GM18517 (cell line): ENCODE data around the gene PRPH.
"Not testable (repeated sequence)": the region's sequence is repeated elsewhere in the genome, so short reads cannot be mapped to it uniquely, and the experiment has no call there.

Experiments
- ATAC-seq: cut with Tn5 transposase; IDR thresholded peaks from one replicate; pipeline ENCODE4 v1.9.1; 2021; ENCODE audit warnings: mild to moderate bottlenecking, moderate library complexity; ENCODE audit not compliant: unreplicated experiment

The PRPH gene

DNA sequence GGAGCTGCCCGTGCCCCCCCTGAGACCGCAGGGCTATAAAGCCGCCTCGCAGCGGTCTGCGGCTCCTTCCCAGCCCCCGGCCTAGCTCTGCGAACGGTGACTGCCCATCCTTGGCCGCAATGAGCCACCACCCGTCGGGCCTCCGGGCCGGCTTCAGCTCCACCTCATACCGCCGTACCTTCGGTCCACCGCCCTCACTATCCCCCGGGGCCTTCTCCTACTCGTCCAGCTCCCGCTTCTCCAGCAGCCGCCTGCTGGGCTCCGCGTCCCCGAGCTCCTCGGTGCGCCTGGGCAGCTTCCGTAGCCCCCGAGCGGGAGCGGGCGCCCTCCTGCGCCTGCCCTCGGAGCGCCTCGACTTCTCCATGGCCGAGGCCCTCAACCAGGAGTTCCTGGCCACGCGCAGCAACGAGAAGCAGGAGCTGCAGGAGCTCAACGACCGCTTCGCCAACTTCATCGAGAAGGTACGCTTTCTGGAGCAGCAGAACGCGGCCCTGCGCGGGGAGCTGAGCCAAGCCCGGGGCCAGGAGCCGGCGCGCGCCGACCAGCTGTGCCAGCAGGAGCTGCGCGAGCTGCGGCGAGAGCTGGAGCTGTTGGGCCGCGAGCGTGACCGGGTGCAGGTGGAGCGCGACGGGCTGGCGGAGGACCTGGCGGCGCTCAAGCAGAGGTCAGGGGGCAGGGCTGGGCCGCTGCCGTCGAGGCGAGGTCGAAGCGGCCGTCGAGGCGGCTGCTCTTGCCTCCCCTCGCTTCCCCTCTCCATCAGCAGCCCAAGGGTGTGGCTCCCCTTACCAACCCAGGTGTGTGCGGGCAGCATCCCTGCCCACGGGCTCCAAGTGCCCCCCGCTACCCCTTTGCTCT, at the start of gene PRPH:
Gene PRPH (plus strand): TSS at position 66 of the 855 bp plus-strand sequence. CDS start 54 bp downstream, at position 120.
- ATAC-seq = no peak

- ATAC-seq = no peak
Observed at GRCh38 chr12:49251357-49251756, 43.6 kb upstream of the PRPH start.

DNA sequence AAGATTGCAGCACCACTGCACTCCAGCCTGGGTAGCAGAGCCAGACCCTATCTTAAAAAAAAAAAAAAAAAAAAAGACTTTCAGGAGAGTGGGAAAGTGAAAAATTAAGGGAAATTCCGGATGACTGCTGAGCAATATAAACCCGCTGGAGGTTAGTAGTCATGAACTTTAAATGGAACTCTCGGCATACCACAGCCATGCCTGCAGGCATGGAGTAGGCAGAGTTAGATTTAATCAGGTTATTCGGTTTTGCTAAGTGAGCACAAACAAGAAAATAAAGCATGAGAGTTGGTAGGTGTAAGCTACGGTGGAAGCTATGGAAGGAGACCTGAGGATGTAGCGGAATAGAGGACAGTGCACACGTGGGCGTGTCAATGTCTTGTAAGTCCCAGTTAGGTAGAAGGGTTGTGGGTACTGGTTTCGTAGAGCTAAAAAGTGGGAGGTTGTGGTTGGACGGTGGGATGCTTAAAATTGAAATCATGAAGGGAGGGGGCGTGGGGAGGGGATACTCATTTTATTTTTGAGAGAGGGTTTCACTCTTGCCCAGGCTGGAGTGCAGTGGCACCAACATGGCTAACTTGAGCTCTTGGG, 41.8 kb upstream of the PRPH start:
- no peak for ATAC-seq

- not testable (repeated sequence) for ATAC-seq
Observed at GRCh38 chr12:49255456-49255855, 39.5 kb upstream of the PRPH start.

- ATAC-seq = no peak
Observed at GRCh38 chr12:49255857-49256637, 38.9 kb upstream of the PRPH start.

DNA sequence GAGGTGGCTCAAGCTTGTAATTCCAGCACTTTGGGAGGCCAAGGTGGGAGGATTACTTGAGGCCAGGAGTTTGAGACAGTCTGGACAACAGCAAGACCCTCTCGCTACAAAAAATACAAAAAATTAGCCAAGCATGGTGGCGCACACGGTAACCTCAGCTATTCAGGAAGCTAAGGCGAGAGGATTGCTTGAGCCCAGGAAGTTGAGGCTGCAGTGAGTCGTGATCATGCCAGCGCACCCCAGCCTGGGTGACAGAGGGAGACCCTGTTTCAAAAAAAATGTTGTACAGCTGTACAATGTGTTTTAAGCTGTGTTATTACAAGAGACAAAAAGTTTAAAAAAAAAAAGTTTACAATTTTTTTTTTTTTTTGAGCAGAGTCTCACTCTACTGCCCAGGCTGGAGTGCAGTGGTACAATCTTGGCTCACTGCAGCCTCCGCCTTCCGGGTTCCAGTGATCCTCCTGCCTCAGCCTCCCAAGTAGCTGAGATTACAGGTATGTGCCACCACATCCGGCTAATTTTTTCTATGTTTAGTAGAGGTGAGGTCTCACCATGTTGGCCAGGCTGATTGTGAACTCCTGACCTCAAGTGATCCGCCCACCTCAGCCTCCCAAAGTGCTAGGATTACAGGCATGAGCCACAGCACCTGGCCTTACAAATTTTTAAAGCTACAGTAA, 37.3 kb upstream of the PRPH start:
- ATAC-seq = not testable (repeated sequence)

- ATAC-seq = no peak
Observed at GRCh38 chr12:49259452-49259851, 35.5 kb upstream of the PRPH start.

GRCh38 chr12:49260166-49260565, 34.8 kb upstream of the PRPH start:
- ATAC-seq = no peak

GRCh38 chr12:49260571-49261363, 34.2 kb upstream of the PRPH start:
- ATAC-seq = no peak

GRCh38 chr12:49261721-49262120, 33.2 kb upstream of the PRPH start:
- no peak for ATAC-seq

- ATAC-seq = no peak
Observed at GRCh38 chr12:49263400-49263763, 31.6 kb upstream of the PRPH start.

- peak; percentile 22 for ATAC-seq
Observed at GRCh38 chr12:49264466-49264872, 30.5 kb upstream of the PRPH start.

DNA sequence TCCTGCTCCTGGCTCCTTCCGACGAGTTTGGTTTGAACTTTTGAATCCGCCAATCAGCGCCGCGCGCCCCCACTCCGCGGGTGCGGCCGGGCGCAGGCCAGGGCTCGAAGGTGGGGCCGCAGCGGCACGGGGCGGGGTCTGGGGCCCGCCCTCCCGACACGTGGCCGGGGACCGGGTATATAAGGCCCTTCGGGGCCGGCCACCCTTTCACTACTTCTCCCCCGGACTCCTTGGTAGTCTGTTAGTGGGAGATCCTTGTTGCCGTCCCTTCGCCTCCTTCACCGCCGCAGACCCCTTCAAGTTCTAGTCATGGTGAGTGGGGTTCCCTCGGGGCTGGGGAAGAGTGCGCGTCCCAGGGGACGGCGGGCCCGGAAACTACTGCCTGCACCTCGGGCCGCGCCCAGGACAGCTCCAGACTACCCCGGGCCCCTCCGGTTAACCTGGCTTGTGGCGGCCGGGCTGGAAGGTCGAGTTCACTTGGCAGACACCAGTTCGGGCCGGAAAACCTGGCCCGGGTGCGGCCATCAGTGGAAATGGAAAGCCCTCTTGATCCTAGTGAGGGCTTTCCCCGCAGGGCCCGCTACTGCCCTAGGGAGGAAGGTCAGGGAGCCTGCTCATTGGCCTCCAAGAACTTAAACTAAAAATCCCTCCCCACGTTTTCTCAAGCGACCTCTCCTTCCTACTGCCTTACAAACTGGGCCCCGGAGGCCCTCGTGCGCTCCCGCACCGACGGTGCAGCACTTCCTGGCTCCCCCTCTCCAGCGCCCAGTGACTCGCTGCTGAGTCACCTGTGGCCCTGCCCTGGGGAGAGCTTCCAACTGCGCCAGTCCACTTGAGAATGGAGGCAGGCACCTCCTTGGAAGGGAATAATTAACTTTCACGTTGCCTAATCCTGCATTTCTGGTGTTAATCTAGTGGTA, 29.8 kb upstream of the PRPH start, which contains the start of gene TUBA1C:
Gene TUBA1C (plus strand): TSS at position 210 of the 920 bp plus-strand sequence. CDS start 100 bp downstream, at position 310.
- ATAC-seq = peak; percentile 72

- not testable (repeated sequence) for ATAC-seq
Observed at GRCh38 chr12:49269191-49269590, 25.8 kb upstream of the PRPH start.

- no peak for ATAC-seq
Observed at GRCh38 chr12:49272790-49273725, 21.9 kb upstream of the PRPH start.

DNA sequence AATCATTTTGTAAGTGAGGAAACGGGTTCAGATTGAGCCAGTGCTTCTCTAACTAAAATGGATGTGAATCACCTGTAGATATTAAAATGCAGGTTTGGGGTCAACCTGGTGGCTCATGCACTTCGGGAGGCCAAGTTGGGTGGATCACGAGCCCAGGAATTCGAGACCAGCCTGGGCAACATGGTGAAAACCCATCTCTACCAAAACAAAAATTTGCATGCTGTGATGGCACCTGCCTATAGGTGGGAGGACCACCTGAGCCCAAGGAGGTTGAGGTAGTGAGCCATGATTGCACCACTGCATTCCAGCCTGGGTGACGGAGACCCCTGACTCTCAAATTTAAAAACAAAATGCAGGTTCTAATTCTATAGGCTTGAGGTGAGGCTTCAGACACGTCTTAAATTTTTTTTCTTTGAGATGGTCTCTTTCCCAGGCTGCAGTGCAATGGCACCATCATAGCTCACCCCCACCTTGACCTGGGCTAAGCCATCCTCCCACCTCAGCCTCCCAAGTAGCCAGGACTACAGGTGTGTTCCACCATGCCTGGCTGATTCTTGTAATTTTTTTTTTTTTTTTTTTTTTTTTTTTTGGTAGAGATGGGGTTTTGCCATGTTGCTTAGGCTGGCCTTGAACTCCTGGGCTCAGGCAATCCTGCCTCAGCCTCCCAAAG, 21.1 kb upstream of the PRPH start:
- ATAC-seq = no peak

GRCh38 chr12:49274396-49275069, 20.4 kb upstream of the PRPH start:
- ATAC-seq = no peak
